NK-92 (cell line): ENCODE data around the gene PTX4.
"Not testable (repeated sequence)": the region's sequence is repeated elsewhere in the genome, so short reads cannot be mapped to it uniquely, and the experiment has no call there.

Source experiments
- DNase-seq: peaks from one replicate; lab custom pipeline; 2025; ENCODE audit not compliant: unreplicated experiment; lab: John Stamatoyannopoulos, UW

Gene PTX4

GRCh38 chr16:1446296-1447080 is 42.3 kb downstream of the PTX4 start:
- no peak for DNase-seq

- no peak for DNase-seq
These were observed 43.1 kb downstream of the PTX4 start for GRCh38 chr16:1445518-1446203.

GRCh38 chr16:1444730-1445517 is 43.8 kb downstream of the PTX4 start:
- DNase-seq: no peak

GRCh38 chr16:1443980-1444729 is 44.6 kb downstream of the PTX4 start, which contains the start of gene CCDC154:
TSS of gene CCDC154 (minus strand) at chr16:1444556. CDS start at chr16:1444322, 234 bp downstream.
- no peak for DNase-seq

- DNase-seq: no peak
These were observed 45.3 kb downstream of the PTX4 start for GRCh38 chr16:1443403-1443973.

- DNase-seq: no peak
These were observed 46.0 kb downstream of the PTX4 start for GRCh38 chr16:1442697-1443096.

GRCh38 chr16:1441391-1441829 is 47.3 kb downstream of the PTX4 start:
- DNase-seq: no peak

- not testable (repeated sequence) for DNase-seq
These were observed 49.1 kb downstream of the PTX4 start for GRCh38 chr16:1439699-1440074.

- no peak for DNase-seq
These were observed 49.6 kb downstream of the PTX4 start for GRCh38 chr16:1439058-1439698.

- DNase-seq: no peak
These were observed 50.3 kb downstream of the PTX4 start for GRCh38 chr16:1438229-1439057.

- no peak for DNase-seq
These were observed 51.1 kb downstream of the PTX4 start for GRCh38 chr16:1437606-1438005.

- DNase-seq: no peak
These were observed 51.9 kb downstream of the PTX4 start for GRCh38 chr16:1436731-1437355.

- no peak for DNase-seq
These were observed 52.6 kb downstream of the PTX4 start for GRCh38 chr16:1435921-1436697.
